Fibroblast of lung (primary cell): ENCODE data around the gene POMGNT1. TPM values are rescaled to one million over a fixed set of nuclear protein-coding genes. Genes with fewer than 3 reads are reported as not detected.
A peak's percentile ranks its signal among the peaks of the same experiment; 100 is the strongest.
"Not testable (repeated sequence)": the region's sequence is repeated elsewhere in the genome, so short reads cannot be mapped to it uniquely, and the experiment has no call there.

Experiments used
- DNase-seq, 2 donors: peaks; one replicate each; pipeline versions ENCODE4 v3.0.0 to v3.0.0-alpha.2; 2010; ENCODE audit warnings: low read depth in 2 of 2
- H2AFZ ChIP-seq: 2 replicates; pipeline ENCODE4 v1.5.1; 2012; ENCODE audit warnings: low read length, control low read depth, inconsistent platforms
- H3K27ac ChIP-seq: 2 replicates; pipeline ENCODE4 v1.5.1; 2011; ENCODE audit warnings: low read length, control low read depth; ENCODE audit not compliant: insufficient read depth
- H3K27me3 ChIP-seq: 2 replicates; pipeline ENCODE4 v1.5.1; 2011; ENCODE audit warnings: mild to moderate bottlenecking, low read length; ENCODE audit not compliant: control insufficient read depth, insufficient read depth
- H3K36me3 ChIP-seq: 2 replicates; pipeline ENCODE4 v1.5.1; 2011; ENCODE audit warnings: low read length; ENCODE audit not compliant: control insufficient read depth, insufficient read depth
- H3K4me1 ChIP-seq: 2 replicates; pipeline ENCODE4 v1.5.1; 2011; ENCODE audit warnings: low read length; ENCODE audit not compliant: control insufficient read depth, insufficient read depth; ENCODE audit errors: extremely low read depth
- H3K4me2 ChIP-seq: 2 replicates; pipeline ENCODE4 v1.5.1; 2011; ENCODE audit warnings: low read length, control low read depth; ENCODE audit not compliant: insufficient read depth; ENCODE audit errors: extremely low read depth
- H3K4me3 ChIP-seq, 4 experiments: fragments of 200-600 bp in 1 of 4; sonication (generic) in 1 of 4; replicated peaks in 1 of 4; 2 replicates each; pipeline ENCODE4 v1.5.1; 2011 to 2016; ENCODE audit warnings: low read length in 4 of 4, low read depth in 3 of 4, mild to moderate bottlenecking in 3 of 4, control low read depth in 2 of 4, inconsistent platforms in 1 of 4, mixed read lengths in 1 of 4; ENCODE audit not compliant: insufficient read depth in 1 of 4; ENCODE audit errors: control extremely low read depth in 1 of 4
- H3K79me2 ChIP-seq: 2 replicates; pipeline ENCODE4 v1.5.1; 2012; ENCODE audit warnings: mild to moderate bottlenecking, low read length, inconsistent platforms; ENCODE audit not compliant: control insufficient read depth, insufficient read depth
- H3K9ac ChIP-seq: 2 replicates; pipeline ENCODE4 v1.5.1; 2011; ENCODE audit warnings: mild to moderate bottlenecking, low read length, control low read depth; ENCODE audit not compliant: insufficient read depth
- H3K9me3 ChIP-seq: 2 replicates; pipeline ENCODE4 v1.5.1; 2012; ENCODE audit warnings: low read depth, low read length; ENCODE audit not compliant: control insufficient read depth, insufficient read depth
- H4K20me1 ChIP-seq: 2 replicates; pipeline ENCODE4 v1.5.1; 2011; ENCODE audit warnings: low read length; ENCODE audit not compliant: control insufficient read depth, insufficient read depth; ENCODE audit errors: extremely low read depth
- CTCF ChIP-seq, 2 donors: IDR thresholded peaks in 1 of 2; conservative IDR thresholded peaks in 1 of 2; 1 replicate in 1 of 2; 2 replicates in 1 of 2; pipeline ENCODE4 v1.5.1; 2011 to 2012; ENCODE audit warnings: low read length in 2 of 2, control low read depth in 1 of 2, inconsistent platforms in 1 of 2, low read depth in 1 of 2, mild to moderate bottlenecking in 1 of 2
- EZH2 ChIP-seq: IDR thresholded peaks from 2 replicates; pipeline ENCODE4 v1.5.1; 2012; ENCODE audit warnings: low read length, control low read depth, mild to moderate bottlenecking; ENCODE audit errors: missing control alignments
- polyA plus RNA-seq, 2 donors: library from polyadenylated mRNA; depleted of rRNA in 1 of 2; stranded (reverse) in 1 of 2; unstranded in 1 of 2; fragments of >200 nt; gene quantifications; 2 replicates each; pipeline ENCODE4 v1.2.1, GENCODE V29; 2011 to 2012; ENCODE audit warnings: missing spikeins in 1 of 2
- total RNA-seq: library from RNA; depleted of rRNA; stranded (reverse); fragments of >200 nt; gene quantifications from 2 replicates; pipeline ENCODE4 v1.2.1, GENCODE V29; 2014

Gene POMGNT1
- total and polyA plus RNA-seq, 2 donors (not counting 1 experiment from before 2014, with no cell fraction given): 42.2 to 51.7 TPM

- no peaks in the 10 kb centered on the region for H3K9me3 ChIP-seq
- no peaks in the 10 kb centered on the region for H3K27me3 ChIP-seq
- H3K36me3 ChIP-seq: no peaks in the 10 kb centered on the region
- H3K79me2 ChIP-seq: peaks cover 10% of the 10 kb centered on the region
- TF ChIP-seq EZH2 (no peak), CTCF (conservative IDR thresholded peaks at IDR 0.05 in 1 of 2, IDR thresholded peaks at IDR 0.05 in 1 of 2; ENCODE audit: low read depth in 1 of 2, low read length in 2 of 2) (no peak)
- H3K4me1 ChIP-seq: no peaks in the 10 kb centered on the region
- H2AFZ ChIP-seq: peak overlapping the region; percentile 79
- peak in 1 of 2 donors; percentile 68 for DNase-seq
- H3K4me2 ChIP-seq: peak overlapping the region; percentile 72
- peak overlapping the region; percentile 60 for H3K9ac ChIP-seq
- peak overlapping the region; percentile 59 for H3K27ac ChIP-seq
- peak overlapping the region; percentile 46 to 80 (median 67) for H3K4me3 ChIP-seq
- H4K20me1 ChIP-seq: no peaks in the 10 kb centered on the region
Measured at GRCh38 chr1:46246548-46247435, 48.6 kb upstream of the POMGNT1 start.

GRCh38 chr1:46246136-46246535, 47.9 kb upstream of the POMGNT1 start:
- not testable (repeated sequence) for H4K20me1 ChIP-seq, H3K4me3 ChIP-seq, H3K27me3 ChIP-seq, H3K27ac ChIP-seq, H3K4me2 ChIP-seq, H3K79me2 ChIP-seq, H3K36me3 ChIP-seq, H3K4me1 ChIP-seq, H3K9me3 ChIP-seq, H2AFZ ChIP-seq, H3K9ac ChIP-seq, DNase-seq

GRCh38 chr1:46244656-46245371, 46.6 kb upstream of the POMGNT1 start:
- Histone ChIP-seq H2AFZ (no peak overlapping the region), H3K9ac (no peak overlapping the region), H3K4me1 (no peaks in the 10 kb centered on the region), H4K20me1 (no peaks in the 10 kb centered on the region), H3K27ac (no peak overlapping the region), H3K4me2 (no peak overlapping the region), H3K9me3 (no peaks in the 10 kb centered on the region), H3K27me3 (no peaks in the 10 kb centered on the region), H3K79me2 (peaks cover 10% of the 10 kb centered on the region), H3K4me3 (no peak overlapping the region), H3K36me3 (no peaks in the 10 kb centered on the region)
- peak; percentile 6 to 18 for DNase-seq
- TF ChIP-seq CTCF (conservative IDR thresholded peaks at IDR 0.05 in 1 of 2, IDR thresholded peaks at IDR 0.05 in 1 of 2; ENCODE audit: low read depth in 1 of 2, low read length in 2 of 2): peak; percentile 14 to 31
- no peak for TF ChIP-seq EZH2

- not testable (repeated sequence) for H3K27ac ChIP-seq, H3K4me3 ChIP-seq, H3K27me3 ChIP-seq, H3K79me2 ChIP-seq, H4K20me1 ChIP-seq, H3K4me1 ChIP-seq, H3K4me2 ChIP-seq, H2AFZ ChIP-seq, DNase-seq, H3K9me3 ChIP-seq, H3K36me3 ChIP-seq, H3K9ac ChIP-seq
Measured at GRCh38 chr1:46243831-46244230, 45.6 kb upstream of the POMGNT1 start.
